Smooth muscle cell (in vitro differentiated cells): ENCODE results near the gene PRKCSH. TPM values are rescaled to one million over a fixed set of nuclear protein-coding genes. Genes with fewer than 3 reads are reported as not detected.

Source experiments
- DNase-seq: peaks from one replicate; lab custom pipeline; 2025; ENCODE audit not compliant: unreplicated experiment; lab: John Stamatoyannopoulos, UW
- H2AFZ ChIP-seq: fragments of 200-600 bp; sonication (generic); 2 replicates; pipeline ENCODE4 v1.6.0; 2016; ENCODE audit warnings: antibody characterized with exemption, low read depth, mild to moderate bottlenecking
- H3F3A ChIP-seq: fragments of 200-600 bp; sonication (generic); 2 replicates; pipeline ENCODE4 v1.6.0; 2017; ENCODE audit warnings: antibody characterized with exemption, low read depth
- H3K27ac ChIP-seq: fragments of 200-600 bp; sonication (generic); 2 replicates; pipeline ENCODE4 v1.5.1; 2016; ENCODE audit warnings: low read depth, mild to moderate bottlenecking
- H3K27me3 ChIP-seq: fragments of 200-600 bp; sonication (generic); 2 replicates; pipeline ENCODE4 v1.6.1; 2016; ENCODE audit warnings: low read depth, mild to moderate bottlenecking
- H3K36me3 ChIP-seq: fragments of 200-600 bp; sonication (generic); 2 replicates; pipeline ENCODE4 v1.5.1; 2016; ENCODE audit warnings: low read depth
- H3K4me1 ChIP-seq: fragments of 200-600 bp; sonication (generic); 2 replicates; pipeline ENCODE4 v1.5.1; 2016; ENCODE audit warnings: low read depth
- H3K4me2 ChIP-seq: fragments of 200-600 bp; sonication (generic); 2 replicates; pipeline ENCODE4 v1.6.0; 2016; ENCODE audit warnings: mild to moderate bottlenecking
- H3K4me3 ChIP-seq: fragments of 200-600 bp; sonication (generic); 2 replicates; pipeline ENCODE4 v1.5.1; 2016; ENCODE audit warnings: mild to moderate bottlenecking
- H3K79me2 ChIP-seq: fragments of 200-600 bp; sonication (generic); 2 replicates; pipeline ENCODE4 v1.6.0; 2016; ENCODE audit warnings: low read depth, mild to moderate bottlenecking
- H3K9ac ChIP-seq: fragments of 200-600 bp; sonication (generic); 2 replicates; pipeline ENCODE4 v1.6.0; 2016; ENCODE audit warnings: low read depth
- H3K9me3 ChIP-seq: fragments of 200-600 bp; sonication (generic); replicated peaks from 2 replicates; pipeline ENCODE4 v1.5.1; 2016; ENCODE audit warnings: low read depth
- H4K20me1 ChIP-seq: fragments of 200-600 bp; sonication (generic); 2 replicates; pipeline ENCODE4 v1.6.0; 2016; ENCODE audit warnings: low read depth
- WGBS: methylation state at CpG from one replicate; pipeline ENCODE4 v1.1.7; 2016; ENCODE audit warnings: low lambda C conversion rate; 5-methylcytosine and 5-hydroxymethylcytosine counted together
- polyA plus RNA-seq: library from polyadenylated mRNA; unstranded; fragments of >200 nt; fragmentation: Nextera tagmentation; extraction: Ambion mirVana; gene quantifications from 2 replicates; pipeline ENCODE4 v1.2.1, GENCODE V29; 2016
- total RNA-seq: library from RNA; depleted of rRNA; stranded (reverse); fragments of >200 nt; gene quantifications from 2 replicates; pipeline ENCODE4 v1.2.3, GENCODE V29; 2014
- TF ChIP-seq, protein P1 (sequence below): fragments of 200-600 bp; sonication (generic); IDR thresholded peaks from 2 replicates; pipeline ENCODE4 v1.5.1; 2017; ENCODE audit warnings: borderline replicate concordance, mild to moderate bottlenecking, antibody characterized with exemption; ENCODE audit not compliant: insufficient read depth, poor library complexity, severe bottlenecking

PRKCSH gene
- total and polyA plus RNA-seq, 2 experiments from 2014 or later = 47.4 to 165 TPM

DNA sequence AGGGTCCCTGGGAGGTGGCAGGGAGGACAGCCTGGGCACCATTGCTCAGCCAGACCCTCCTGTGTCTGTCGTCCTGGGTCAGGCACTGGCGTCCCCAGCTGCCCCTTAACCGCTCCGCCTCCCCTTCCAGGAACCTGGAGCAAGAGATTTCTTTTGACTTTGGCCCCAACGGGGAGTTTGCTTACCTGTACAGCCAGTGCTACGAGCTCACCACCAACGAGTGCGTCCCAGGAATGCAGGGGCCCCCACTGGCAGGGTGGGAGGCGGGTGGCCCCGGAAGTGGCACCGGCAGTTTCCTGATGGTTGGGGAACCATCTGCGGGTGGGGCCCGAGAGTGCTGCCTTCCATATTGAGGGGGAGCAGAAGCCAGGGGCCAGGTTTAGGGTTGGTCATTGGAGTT is 13.0 kb downstream of the PRKCSH start:
- Histone ChIP-seq H3K27ac (no peak overlapping the region), H3K79me2 (no peaks in the 10 kb centered on the region), H3K4me2 (no peak overlapping the region), H4K20me1 (no peaks in the 10 kb centered on the region), H3K4me3 (no peak overlapping the region), H3K9ac (no peak overlapping the region), H2AFZ (no peak overlapping the region), H3K4me1 (peaks cover 12% of the 10 kb centered on the region), H3F3A (no peaks in the 10 kb centered on the region), H3K36me3 (no peaks in the 10 kb centered on the region), H3K27me3 (no peaks in the 10 kb centered on the region), H3K9me3 (no peaks in the 10 kb centered on the region)
- TF ChIP-seq, protein P1, sequence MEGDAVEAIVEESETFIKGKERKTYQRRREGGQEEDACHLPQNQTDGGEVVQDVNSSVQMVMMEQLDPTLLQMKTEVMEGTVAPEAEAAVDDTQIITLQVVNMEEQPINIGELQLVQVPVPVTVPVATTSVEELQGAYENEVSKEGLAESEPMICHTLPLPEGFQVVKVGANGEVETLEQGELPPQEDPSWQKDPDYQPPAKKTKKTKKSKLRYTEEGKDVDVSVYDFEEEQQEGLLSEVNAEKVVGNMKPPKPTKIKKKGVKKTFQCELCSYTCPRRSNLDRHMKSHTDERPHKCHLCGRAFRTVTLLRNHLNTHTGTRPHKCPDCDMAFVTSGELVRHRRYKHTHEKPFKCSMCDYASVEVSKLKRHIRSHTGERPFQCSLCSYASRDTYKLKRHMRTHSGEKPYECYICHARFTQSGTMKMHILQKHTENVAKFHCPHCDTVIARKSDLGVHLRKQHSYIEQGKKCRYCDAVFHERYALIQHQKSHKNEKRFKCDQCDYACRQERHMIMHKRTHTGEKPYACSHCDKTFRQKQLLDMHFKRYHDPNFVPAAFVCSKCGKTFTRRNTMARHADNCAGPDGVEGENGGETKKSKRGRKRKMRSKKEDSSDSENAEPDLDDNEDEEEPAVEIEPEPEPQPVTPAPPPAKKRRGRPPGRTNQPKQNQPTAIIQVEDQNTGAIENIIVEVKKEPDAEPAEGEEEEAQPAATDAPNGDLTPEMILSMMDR = no peak
- no peak for DNase-seq
- WGBS = 96% methylated on average over 13 of the region's 13 CpGs

DNA sequence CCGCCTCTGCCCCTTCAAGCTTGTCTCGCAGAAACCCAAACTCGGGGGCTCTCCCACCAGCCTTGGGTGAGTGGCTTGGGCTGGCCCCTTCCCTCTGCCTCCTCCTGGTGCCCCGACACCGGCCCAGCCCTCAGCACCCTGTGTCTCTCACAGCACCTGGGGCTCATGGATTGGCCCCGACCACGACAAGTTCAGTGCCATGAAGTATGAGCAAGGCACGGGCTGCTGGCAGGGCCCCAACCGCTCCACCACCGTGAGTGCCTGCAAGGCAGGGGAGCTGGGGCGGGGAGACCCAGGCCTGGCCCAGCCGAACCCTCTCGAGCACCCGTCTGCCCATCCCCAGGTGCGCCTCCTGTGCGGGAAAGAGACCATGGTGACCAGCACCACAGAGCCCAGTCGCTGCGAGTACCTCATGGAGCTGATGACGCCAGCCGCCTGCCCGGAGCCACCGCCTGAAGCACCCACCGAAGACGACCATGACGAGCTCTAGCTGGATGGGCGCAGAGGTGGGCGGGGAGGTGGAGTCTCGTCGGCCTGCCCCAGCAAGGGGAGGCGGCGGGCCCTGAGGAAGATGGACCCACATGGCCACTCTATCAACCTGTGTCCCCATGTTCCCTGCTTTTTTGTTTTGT is 13.6 kb downstream of the PRKCSH start:
- Histone ChIP-seq H3K4me3 (no peak overlapping the region), H3K4me1 (peaks cover 12% of the 10 kb centered on the region), H3K9ac (no peak overlapping the region), H3K4me2 (no peak overlapping the region), H4K20me1 (no peaks in the 10 kb centered on the region), H3K9me3 (no peaks in the 10 kb centered on the region), H3K36me3 (no peaks in the 10 kb centered on the region), H2AFZ (no peak overlapping the region), H3K27ac (no peak overlapping the region), H3F3A (no peaks in the 10 kb centered on the region), H3K79me2 (no peaks in the 10 kb centered on the region), H3K27me3 (no peaks in the 10 kb centered on the region)
- WGBS = 96% methylated on average over 28 of the region's 31 CpGs
- TF ChIP-seq, protein P1 = no peak
- DNase-seq = no peak

DNA sequence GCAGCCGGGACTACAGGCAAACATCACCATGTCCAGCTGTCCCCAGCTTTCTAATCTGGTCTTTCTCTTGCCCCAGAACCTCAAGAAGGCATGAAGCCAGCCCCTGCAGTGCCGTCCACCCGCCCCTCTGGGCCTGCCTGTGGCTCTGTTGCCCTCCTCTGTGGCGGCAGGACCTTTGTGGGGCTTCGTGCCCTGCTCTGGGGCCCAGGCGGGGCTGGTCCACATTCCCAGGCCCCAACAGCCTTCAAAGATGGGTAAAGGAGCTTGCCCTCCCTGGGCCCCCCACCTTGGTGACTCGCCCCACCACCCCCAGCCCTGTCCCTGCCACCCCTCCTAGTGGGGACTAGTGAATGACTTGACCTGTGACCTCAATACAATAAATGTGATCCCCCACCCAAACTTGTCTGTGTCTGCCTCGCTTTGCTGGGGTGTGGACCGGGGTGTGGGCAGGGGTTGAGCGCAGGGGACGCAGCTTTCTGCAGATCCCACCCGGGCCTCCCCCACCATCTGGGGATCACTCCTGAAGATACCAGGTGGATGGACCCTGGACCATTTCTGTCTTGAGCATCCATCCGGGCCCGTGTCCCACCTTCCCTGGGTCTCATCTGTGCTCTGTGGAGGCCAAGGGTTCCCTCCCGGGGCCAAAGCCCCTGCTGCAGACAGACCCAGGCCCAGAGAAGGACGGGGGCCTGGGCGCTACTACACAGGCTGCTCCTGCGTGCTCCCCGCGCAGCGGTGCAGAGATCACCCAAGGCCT is 15.3 kb downstream of the PRKCSH start:
- Histone ChIP-seq H4K20me1 (no peaks in the 10 kb centered on the region), H3K4me3 (no peak overlapping the region), H3K4me1 (peaks cover 12% of the 10 kb centered on the region), H3K36me3 (no peaks in the 10 kb centered on the region), H3K4me2 (no peak overlapping the region), H3F3A (no peaks in the 10 kb centered on the region), H2AFZ (no peak overlapping the region), H3K27me3 (no peaks in the 10 kb centered on the region), H3K9me3 (no peaks in the 10 kb centered on the region), H3K9ac (no peak overlapping the region), H3K27ac (no peak overlapping the region), H3K79me2 (no peaks in the 10 kb centered on the region)
- 93% methylated on average over 16 of the region's 21 CpGs for WGBS
- DNase-seq = no peak
- TF ChIP-seq, protein P1 = no peak
